GM12878 (cell line): ENCODE data around the gene POLD4. TPM values are rescaled to one million over a fixed set of nuclear protein-coding genes. Genes with fewer than 3 reads are reported as not detected.

Experiments
- ATAC-seq: fragments of 200-7000 bp; cut with Tn5 transposase; 3 replicates; pipeline ENCODE4 v1.9.1; 2020; ENCODE audit warnings: mild to moderate bottlenecking, moderate library complexity
- BruUV-seq: library from RNA; stranded (reverse); fragments of 400-500 nt; replicated peaks from 2 replicates; lab custom pipeline; 2021; lab: Mats Ljungman, UMichigan
- CTCF ChIA-PET: fragments of 300-600 bp; sonication (Branson Sonifier 250); formaldehyde crosslinking; extraction: SDS; loops from one replicate; lab custom pipeline; 2021; ENCODE audit warnings: inconsistent platforms; lab: Yijun Ruan, JAX
- POLR2A ChIA-PET: fragments of 350-600 bp; formaldehyde crosslinking; extraction: SDS; loops from one replicate; lab custom pipeline; 2021; ENCODE audit warnings: inconsistent platforms; lab: Charles Lee
- RAD21 ChIA-PET: fragments of 300-600 bp; sonication (Branson Sonifier 250); formaldehyde crosslinking; loops from one replicate; lab custom pipeline; 2023; ENCODE audit warnings: antibody characterized with exemption; ENCODE audit not compliant: unreplicated experiment; lab: Charles Lee
- SMC1A ChIA-PET: fragments of 300-600 bp; sonication (Branson Sonifier 250); formaldehyde crosslinking; loops from one replicate; lab custom pipeline; 2023; ENCODE audit not compliant: unreplicated experiment, uncharacterized antibody; lab: Charles Lee
- DNase-seq: peaks from one replicate; pipeline ENCODE4 v3.0.0-alpha.2; 2011; ENCODE audit warnings: low read depth, low spot score
- FAIRE-seq: peaks from 3 replicates; lab custom pipeline; 2011; peaks lifted over from hg19 to GRCh38; lab: Jason Lieb, UNC
- H2AFZ ChIP-seq: 2 replicates; pipeline ENCODE4 v1.6.0; 2011; ENCODE audit warnings: low read depth, low read length, control low read depth; ENCODE audit not compliant: control insufficient read depth
- H3K27ac ChIP-seq: 2 replicates; pipeline ENCODE4 v1.5.1; 2011; ENCODE audit warnings: control low read depth; ENCODE audit not compliant: control insufficient read depth, insufficient read depth
- H3K27me3 ChIP-seq, 2 experiments: replicated peaks in 1 of 2; 2 replicates each; pipeline versions ENCODE4 v1.6.0 to v1.6.1; 2011; ENCODE audit warnings: low read length in 1 of 2; ENCODE audit not compliant: control insufficient read depth in 2 of 2, insufficient read depth in 2 of 2
- H3K36me3 ChIP-seq, 2 experiments: 2 replicates each; pipeline ENCODE4 v1.5.1; 2011; ENCODE audit warnings: low read length in 1 of 2; ENCODE audit not compliant: control insufficient read depth in 2 of 2, insufficient read depth in 2 of 2
- H3K4me1 ChIP-seq: 2 replicates; pipeline ENCODE4 v1.6.1; 2011; ENCODE audit warnings: mild to moderate bottlenecking, low read length, moderate library complexity, mixed read lengths; ENCODE audit not compliant: control insufficient read depth, insufficient read depth
- H3K4me2 ChIP-seq: 2 replicates; pipeline ENCODE4 v1.6.0; 2011; ENCODE audit warnings: control low read depth; ENCODE audit not compliant: control insufficient read depth, insufficient read depth
- H3K4me3 ChIP-seq: fragments of 200-600 bp; sonication (generic); 2 replicates; pipeline ENCODE4 v1.5.1; 2016
- H3K79me2 ChIP-seq: 2 replicates; pipeline ENCODE4 v1.6.0; 2011; ENCODE audit warnings: low read length; ENCODE audit not compliant: control insufficient read depth, insufficient read depth
- H3K9ac ChIP-seq: 2 replicates; pipeline ENCODE4 v1.8.0; 2011; ENCODE audit warnings: low read length, control low read depth, mixed read lengths; ENCODE audit not compliant: control insufficient read depth, insufficient read depth
- H3K9me3 ChIP-seq: replicated peaks from 3 replicates; pipeline ENCODE4 v1.5.1; 2011; ENCODE audit warnings: mild to moderate bottlenecking, low read length; ENCODE audit not compliant: control insufficient read depth, insufficient read depth
- H4K20me1 ChIP-seq: 2 replicates; pipeline ENCODE4 v1.6.0; 2011; ENCODE audit not compliant: control insufficient read depth, insufficient read depth
- ETV6 ChIP-seq, 2 experiments: fragments of 450-650 bp in 1 of 2; IDR thresholded peaks in 1 of 2; conservative IDR thresholded peaks in 1 of 2; 2 replicates each; pipeline ENCODE4 v1.6.1; 2014; ENCODE audit warnings: antibody characterized with exemption in 1 of 2, borderline replicate concordance in 1 of 2, low read depth in 1 of 2, mild to moderate bottlenecking in 1 of 2, moderate library complexity in 1 of 2
- EZH2 ChIP-seq: IDR thresholded peaks from 2 replicates; pipeline ENCODE4 v1.6.1; 2012; ENCODE audit warnings: low read depth, mild to moderate bottlenecking, control low read depth, inconsistent platforms, low read length, borderline replicate concordance; ENCODE audit not compliant: control insufficient read depth
- HDGF ChIP-seq: fragments of 450-650 bp; IDR thresholded peaks from 2 replicates; pipeline ENCODE4 v1.6.1; 2016; ENCODE audit warnings: antibody characterized with exemption
- IKZF2 ChIP-seq, 2 experiments: fragments of 450-650 bp; IDR thresholded peaks; 2 replicates each; pipeline ENCODE4 v1.6.1; 2017; ENCODE audit warnings: mild to moderate bottlenecking in 2 of 2, moderate library complexity in 2 of 2
- KAT2A ChIP-seq: conservative IDR thresholded peaks from 2 replicates; pipeline ENCODE4 v1.6.1; 2011; ENCODE audit warnings: low read depth, low read length; ENCODE audit not compliant: control insufficient read depth
- LARP7 ChIP-seq: fragments of 450-650 bp; IDR thresholded peaks from 2 replicates; pipeline ENCODE4 v1.6.1; 2017; ENCODE audit warnings: mild to moderate bottlenecking
- MYB ChIP-seq: fragments of 150-350 bp; IDR thresholded peaks from 2 replicates; pipeline ENCODE4 v1.6.1; 2014; ENCODE audit warnings: mild to moderate bottlenecking, low read depth, low read length, borderline replicate concordance
- NFXL1 ChIP-seq: fragments of 450-650 bp; IDR thresholded peaks from 2 replicates; pipeline ENCODE4 v1.6.1; 2017; ENCODE audit warnings: antibody characterized with exemption, mild to moderate bottlenecking, borderline replicate concordance
- NR2C1 ChIP-seq: fragments of 450-650 bp; IDR thresholded peaks from 2 replicates; pipeline ENCODE4 v1.6.1; 2017; ENCODE audit warnings: antibody characterized with exemption, mild to moderate bottlenecking, moderate library complexity
- POU2F2 ChIP-seq: IDR thresholded peaks from 3 replicates; pipeline ENCODE4 v1.6.1; 2011; ENCODE audit warnings: low read depth, mild to moderate bottlenecking, low read length, borderline replicate concordance
- SIX5 ChIP-seq: IDR thresholded peaks from 2 replicates; pipeline ENCODE4 v1.6.1; 2011; ENCODE audit warnings: mild to moderate bottlenecking, low read depth, low read length, moderate library complexity; ENCODE audit not compliant: severe bottlenecking
- SMARCA5 ChIP-seq: fragments of 450-650 bp; IDR thresholded peaks from 2 replicates; pipeline ENCODE4 v1.6.1; 2017; ENCODE audit warnings: mild to moderate bottlenecking
- TCF12 ChIP-seq: IDR thresholded peaks from 2 replicates; pipeline ENCODE4 v1.6.1; 2011; ENCODE audit warnings: low read depth, mild to moderate bottlenecking, low read length
- ZNF207 ChIP-seq: fragments of 450-650 bp; IDR thresholded peaks from 2 replicates; pipeline ENCODE4 v1.6.1; 2014; ENCODE audit warnings: antibody characterized with exemption, mild to moderate bottlenecking, borderline replicate concordance
- ZNF384 ChIP-seq: IDR thresholded peaks from 2 replicates; pipeline ENCODE4 v1.6.1; 2012; ENCODE audit warnings: low read depth, mild to moderate bottlenecking, low read length, improper control_type of control experiment, borderline replicate concordance
- ZNF622 ChIP-seq: fragments of 450-650 bp; IDR thresholded peaks from 2 replicates; pipeline ENCODE4 v1.6.1; 2017; ENCODE audit warnings: mild to moderate bottlenecking, inconsistent platforms
- WGBS: methylation state at CpG from one replicate; pipeline ENCODE4 v1.1.6; 2016; ENCODE audit warnings: low lambda C conversion rate; ENCODE audit not compliant: insufficient replicate concordance, insufficient coverage; ENCODE audit errors: missing lambda C conversion rate; 5-methylcytosine and 5-hydroxymethylcytosine counted together
- in situ Hi-C: fragments of 300-500 bp; cut with MboI; formaldehyde crosslinking; loops from 9 replicates; pipeline ENCODE4 v1.14.3; 2018; ENCODE audit warnings: mixed read lengths
- intact Hi-C: fragments of 100-400 bp; cut with micrococcal nuclease; formaldehyde crosslinking; loops from one replicate; pipeline ENCODE4 v1.14.2; 2022; ENCODE audit not compliant: unreplicated experiment
- polyA plus RNA-seq, 11 experiments: library from polyadenylated mRNA; depleted of rRNA in 4 of 11; unstranded in 6 of 11; stranded (reverse) in 5 of 11; fragments of >200 nt; fragmentation: Nextera tagmentation in 4 of 11; fragmentation: Illumina TruSeq in 1 of 11; extraction: Ambion mirVana in 4 of 11; extraction: Trizol in 1 of 11; gene quantifications; 1 replicate in 1 of 11; 2 replicates in 10 of 11; pipeline versions ENCODE4 v1.2.1 to v1.2.3, GENCODE V29; 2011 to 2016; ENCODE audit warnings: inconsistent platforms in 2 of 11, missing spikeins in 2 of 11, low read depth in 1 of 11
- total RNA-seq, 4 experiments: library from RNA; depleted of rRNA in 3 of 4; stranded (reverse); fragments of >200 nt in 3 of 4; fragmentation: Illumina TruSeq in 1 of 4; extraction: Trizol in 1 of 4; gene quantifications; 2 replicates each; pipeline versions ENCODE4 v1.2.1 to v1.2.3, GENCODE V29; 2013 to 2021
- TF ChIP-seq, protein P1 (sequence below): IDR thresholded peaks from 2 replicates; pipeline ENCODE4 v1.6.1; 2011; ENCODE audit warnings: borderline replicate concordance, low read depth, mild to moderate bottlenecking, moderate library complexity, mixed read lengths, low read length; ENCODE audit not compliant: insufficient read depth; ENCODE audit errors: extremely low read length
- TF ChIP-seq, protein P2 (sequence below): IDR thresholded peaks from 2 replicates; pipeline ENCODE4 v1.6.1; 2011; ENCODE audit warnings: borderline replicate concordance, low read depth, mild to moderate bottlenecking, moderate library complexity, low read length; ENCODE audit not compliant: insufficient read depth, poor library complexity, severe bottlenecking

Gene POLD4
- total and polyA plus RNA-seq, 10 of the 15 experiments (the other 5 are each of a cell fraction or from before 2014, with no cell fraction given): 8.1 to 176 (median 88.1) TPM

DNA sequence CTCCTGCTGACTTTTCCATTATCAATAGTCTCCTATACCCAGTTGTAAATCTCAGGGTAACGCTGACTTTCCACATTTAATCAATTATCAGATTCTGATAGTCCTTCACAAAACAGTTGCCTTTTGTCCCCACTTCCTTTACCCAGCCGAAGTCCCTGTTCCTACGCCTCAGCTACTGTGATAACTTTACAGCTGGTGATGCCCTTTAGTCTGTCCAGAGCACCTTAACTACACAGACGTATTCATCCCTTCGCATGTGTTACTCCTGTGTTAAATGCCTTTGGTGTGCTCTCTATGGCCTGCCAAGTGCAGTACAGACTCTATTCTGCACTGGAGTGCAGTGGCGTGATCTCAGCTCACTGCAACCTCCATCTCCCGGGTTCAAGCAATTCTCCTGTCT lies 29.8 kb downstream of the POLD4 start (continued):
- TF ChIP-seq, protein P1, sequence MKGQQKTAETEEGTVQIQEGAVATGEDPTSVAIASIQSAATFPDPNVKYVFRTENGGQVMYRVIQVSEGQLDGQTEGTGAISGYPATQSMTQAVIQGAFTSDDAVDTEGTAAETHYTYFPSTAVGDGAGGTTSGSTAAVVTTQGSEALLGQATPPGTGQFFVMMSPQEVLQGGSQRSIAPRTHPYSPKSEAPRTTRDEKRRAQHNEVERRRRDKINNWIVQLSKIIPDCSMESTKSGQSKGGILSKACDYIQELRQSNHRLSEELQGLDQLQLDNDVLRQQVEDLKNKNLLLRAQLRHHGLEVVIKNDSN: no peak
- no peak for TF ChIP-seq MYB
- no peak for TF ChIP-seq SMARCA5
- TF ChIP-seq ZNF384: no peak
- TF ChIP-seq, protein P2, sequence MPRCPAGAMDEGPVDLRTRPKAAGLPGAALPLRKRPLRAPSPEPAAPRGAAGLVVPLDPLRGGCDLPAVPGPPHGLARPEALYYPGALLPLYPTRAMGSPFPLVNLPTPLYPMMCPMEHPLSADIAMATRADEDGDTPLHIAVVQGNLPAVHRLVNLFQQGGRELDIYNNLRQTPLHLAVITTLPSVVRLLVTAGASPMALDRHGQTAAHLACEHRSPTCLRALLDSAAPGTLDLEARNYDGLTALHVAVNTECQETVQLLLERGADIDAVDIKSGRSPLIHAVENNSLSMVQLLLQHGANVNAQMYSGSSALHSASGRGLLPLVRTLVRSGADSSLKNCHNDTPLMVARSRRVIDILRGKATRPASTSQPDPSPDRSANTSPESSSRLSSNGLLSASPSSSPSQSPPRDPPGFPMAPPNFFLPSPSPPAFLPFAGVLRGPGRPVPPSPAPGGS: no peak
- TF ChIP-seq NR2C1: no peak
- TF ChIP-seq LARP7: no peak
- no peak for TF ChIP-seq NFXL1
- no peak for TF ChIP-seq HDGF

DNA sequence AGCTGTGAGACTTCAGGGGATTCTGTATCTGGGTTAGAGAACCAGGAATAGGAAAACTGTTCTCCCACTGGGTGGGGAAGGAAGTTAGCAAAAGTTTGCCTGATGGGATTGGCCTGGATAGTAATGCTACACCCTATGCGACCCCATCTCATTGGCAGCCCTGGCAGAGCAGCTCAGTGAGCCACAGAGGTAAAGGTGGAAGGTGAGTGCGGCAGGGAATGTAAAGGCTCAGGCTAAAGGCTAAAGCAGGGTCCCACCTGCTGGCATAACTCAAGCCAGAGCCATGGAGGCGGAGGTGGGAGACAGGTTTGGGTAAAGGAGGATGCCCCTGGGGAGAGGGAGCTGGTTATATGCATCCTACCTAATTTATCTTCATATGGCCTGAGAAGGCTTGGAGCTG lies 31.3 kb downstream of the POLD4 start:
- Histone ChIP-seq H4K20me1 (no peaks in the 10 kb centered on the region), H2AFZ (no peak overlapping the region), H3K27me3 (no peaks in the 10 kb centered on the region), H3K4me2 (no peak overlapping the region), H3K27ac (no peak overlapping the region), H3K9me3 (no peaks in the 10 kb centered on the region), H3K4me1 (peaks cover 3% of the 10 kb centered on the region), H3K36me3 (no peaks in the 10 kb centered on the region), H3K4me3 (no peak overlapping the region), H3K79me2 (no peaks in the 10 kb centered on the region), H3K9ac (no peak overlapping the region)
- FAIRE-seq (no peak), DNase-seq (no peak), ATAC-seq (no peak)
- ChIA-PET CTCF (interaction anchor here (1.1 to 12.1 kb wide), 7 partner anchors 14 to 61 kb away, joined by 3 to 151 read pairs (median 35); partner anchors contain the start of gene POLD4), SMC1A (interaction anchor here (1.1 to 7.6 kb wide), 6 partner anchors 24 to 60 kb away, joined by 4 to 82 read pairs (median 18); partner anchors contain the start of gene POLD4), RAD21 (interaction anchor here (1.2 to 7.0 kb wide), 4 partner anchors 25 to 59 kb away, joined by 3 to 64 read pairs (median 4); no protein-coding TSS in a partner anchor), POLR2A (interaction anchor here (2.8 kb wide), 1 partner anchor 30 kb away, joined by 10 read pairs; no protein-coding TSS in a partner anchor)
- no TSS peak for BruUV-seq
- intact Hi-C loops: no loop called here
- in situ Hi-C loops: no loop called here
- WGBS: 90% methylated on average over 3 of the region's 3 CpGs
- TF ChIP-seq KAT2A (no peak), IKZF2 (IDR thresholded peaks at IDR 0.05) (no peak), EZH2 (no peak), TCF12 (no peak), ETV6 (conservative IDR thresholded peaks at IDR 0.05 in 1 of 2, IDR thresholded peaks at IDR 0.05 in 1 of 2; ENCODE audit: borderline replicate concordance in 1 of 2, low read depth in 1 of 2) (no peak), SIX5 (no peak), ZNF207 (no peak), POU2F2 (no peak), ZNF622 (no peak), NR2C1 (no peak), SMARCA5 (no peak)
- TF ChIP-seq, protein P1: no peak
